ENCODE results near the gene CPT1C.

CPT1C gene

GRCh38 chr19:49749055-49749716, 58.3 kb downstream of the CPT1C start:
- TF ChIP-seq CTCF (IDR thresholded peaks at IDR 0.05; ENCODE audit: borderline replicate concordance, control extremely low read depth, extremely low read depth, insufficient read depth, missing control alignments) = no peak
- DNase-seq (ENCODE audit: low spot score) = no peak
- in situ Hi-C loops (cut with MboI; ENCODE audit: low sequenced_read_pairs, unreplicated experiment) = no loop called here

- no peak for DNase-seq (ENCODE audit: low spot score)
- in situ Hi-C loops (cut with MboI; ENCODE audit: low sequenced_read_pairs, unreplicated experiment) = no loop called here
- no peak for TF ChIP-seq CTCF (IDR thresholded peaks at IDR 0.05; ENCODE audit: borderline replicate concordance, control extremely low read depth, extremely low read depth, insufficient read depth, missing control alignments)
Measured at GRCh38 chr19:49749771-49750170, 58.9 kb downstream of the CPT1C start.

GRCh38 chr19:49752701-49753100, 61.8 kb downstream of the CPT1C start:
- no peak for TF ChIP-seq CTCF (IDR thresholded peaks at IDR 0.05; ENCODE audit: borderline replicate concordance, control extremely low read depth, extremely low read depth, insufficient read depth, missing control alignments)
- DNase-seq (ENCODE audit: low spot score) = no peak
- in situ Hi-C loops (cut with MboI; ENCODE audit: low sequenced_read_pairs, unreplicated experiment) = no loop called here

- DNase-seq (ENCODE audit: low spot score) = no peak
- in situ Hi-C loops (cut with MboI; ENCODE audit: low sequenced_read_pairs, unreplicated experiment) = no loop called here
- no peak for TF ChIP-seq CTCF (IDR thresholded peaks at IDR 0.05; ENCODE audit: borderline replicate concordance, control extremely low read depth, extremely low read depth, insufficient read depth, missing control alignments)
Measured at GRCh38 chr19:49755956-49756355, 65.0 kb downstream of the CPT1C start.

GRCh38 chr19:49758292-49758691, 67.4 kb downstream of the CPT1C start:
- DNase-seq (ENCODE audit: low spot score) = no peak
- in situ Hi-C loops (cut with MboI; ENCODE audit: low sequenced_read_pairs, unreplicated experiment) = no loop called here
- no peak for TF ChIP-seq CTCF (IDR thresholded peaks at IDR 0.05; ENCODE audit: borderline replicate concordance, control extremely low read depth, extremely low read depth, insufficient read depth, missing control alignments)

GRCh38 chr19:49761249-49761624, 70.3 kb downstream of the CPT1C start:
- in situ Hi-C loops (cut with MboI; ENCODE audit: low sequenced_read_pairs, unreplicated experiment) = no loop called here
- no peak for TF ChIP-seq CTCF (IDR thresholded peaks at IDR 0.05; ENCODE audit: borderline replicate concordance, control extremely low read depth, extremely low read depth, insufficient read depth, missing control alignments)
- no peak for DNase-seq (ENCODE audit: low spot score)

Measured in GM13976 (cell line).